Esophagus (tissue), 2 donors: Measurements from ENCODE around the gene CD163L1. TPM values are rescaled to one million over a fixed set of nuclear protein-coding genes. Genes with fewer than 3 reads are reported as not detected.
"Not testable (repeated sequence)": the region's sequence is repeated elsewhere in the genome, so short reads cannot be mapped to it uniquely, and the experiment has no call there.

ENCODE experiments used
- H3K27ac ChIP-seq, 2 donors: one replicate each; pipeline ENCODE4 v1.5.1; 2013; ENCODE audit warnings: low read depth in 2 of 2, mild to moderate bottlenecking in 2 of 2, inconsistent platforms in 1 of 2, low read length in 1 of 2, moderate library complexity in 1 of 2
- H3K27me3 ChIP-seq, 2 donors: one replicate each; pipeline ENCODE4 v1.6.1; 2013; ENCODE audit warnings: low read length in 2 of 2, control low read depth in 1 of 2, mild to moderate bottlenecking in 1 of 2; ENCODE audit not compliant: insufficient read depth in 2 of 2, control insufficient read depth in 1 of 2
- H3K36me3 ChIP-seq, 2 donors: one replicate each; pipeline ENCODE4 v1.6.1; 2013; ENCODE audit warnings: low read length in 1 of 2; ENCODE audit not compliant: control insufficient read depth in 2 of 2, insufficient read depth in 2 of 2
- H3K4me1 ChIP-seq, 2 donors: one replicate each; pipeline ENCODE4 v1.6.1; 2013; ENCODE audit warnings: low read length in 1 of 2; ENCODE audit not compliant: control insufficient read depth in 2 of 2, insufficient read depth in 2 of 2
- H3K4me3 ChIP-seq, 2 donors: one replicate each; pipeline ENCODE4 v1.5.1; 2013; ENCODE audit warnings: low read length in 2 of 2, mild to moderate bottlenecking in 2 of 2, low read depth in 1 of 2, moderate library complexity in 1 of 2
- H3K9me3 ChIP-seq, 2 donors: one replicate each; pipeline ENCODE4 v1.6.1; 2013; ENCODE audit warnings: mild to moderate bottlenecking in 2 of 2, low read depth in 1 of 2, low read length in 1 of 2, moderate library complexity in 1 of 2; ENCODE audit not compliant: control insufficient read depth in 2 of 2, insufficient read depth in 1 of 2
- WGBS, 2 donors: extraction: QIAGEN DNeasy Blood & Tissue Kit; methylation state at CpG; one replicate each; pipeline ENCODE4 v1.1.7; 2013; 5-methylcytosine and 5-hydroxymethylcytosine counted together
- polyA plus RNA-seq, 2 donors: library from polyadenylated mRNA; stranded (reverse); fragments of 200-250 nt; gene quantifications; one replicate each; pipeline ENCODE4 v1.2.3, GENCODE V29; 2013
- donor health status: healthy with polysubstance abuse.
- donor health status: Bipolar disorder and iron deficiency.

CD163L1 gene
- polyA plus RNA-seq, 2 donors, result 0.39 to 0.88 TPM

DNA sequence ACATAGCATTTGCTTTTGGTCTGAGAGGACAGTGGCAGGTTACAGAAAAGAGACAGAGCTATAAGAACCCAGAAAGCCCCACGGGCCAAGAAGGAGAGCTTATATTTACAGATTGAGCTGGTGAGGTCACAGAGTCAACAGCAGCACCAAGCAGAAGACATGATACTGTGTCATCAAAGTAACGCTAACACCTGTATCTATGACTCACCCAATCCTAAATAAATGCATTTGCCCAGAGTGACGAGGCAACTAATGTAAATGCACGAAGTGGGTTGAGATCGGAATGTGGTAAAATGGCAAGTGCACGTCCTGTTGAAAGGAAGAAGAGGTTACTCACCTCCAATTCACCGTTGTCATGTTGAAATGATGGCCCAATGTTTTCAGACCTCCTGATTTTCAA, 6.7 kb upstream of the CD163L1 start:
- Histone ChIP-seq H3K4me1 (no peaks in the 10 kb centered on the region), H3K27me3 (no peaks in the 10 kb centered on the region), H3K4me3 (no peak overlapping the region), H3K36me3 (no peaks in the 10 kb centered on the region), H3K27ac (no peak overlapping the region), H3K9me3 (peaks cover 0 to 5% of the 10 kb centered on the region in 2 donors)
- WGBS, 2 donors, result 64 to 69% methylated on average over 7 of the region's 7 CpGs

- Histone ChIP-seq H3K27ac (no peak overlapping the region), H3K4me1 (no peaks in the 10 kb centered on the region), H3K4me3 (no peak overlapping the region), H3K9me3 (peaks cover 0 to 1% of the 10 kb centered on the region in 2 donors), H3K36me3 (no peaks in the 10 kb centered on the region), H3K27me3 (no peaks in the 10 kb centered on the region)
- WGBS, 2 donors, result 82 to 87% methylated on average over 1 of the region's 1 CpG
Measured at GRCh38 chr12:7448099-7448498, 4.1 kb upstream of the CD163L1 start.

DNA sequence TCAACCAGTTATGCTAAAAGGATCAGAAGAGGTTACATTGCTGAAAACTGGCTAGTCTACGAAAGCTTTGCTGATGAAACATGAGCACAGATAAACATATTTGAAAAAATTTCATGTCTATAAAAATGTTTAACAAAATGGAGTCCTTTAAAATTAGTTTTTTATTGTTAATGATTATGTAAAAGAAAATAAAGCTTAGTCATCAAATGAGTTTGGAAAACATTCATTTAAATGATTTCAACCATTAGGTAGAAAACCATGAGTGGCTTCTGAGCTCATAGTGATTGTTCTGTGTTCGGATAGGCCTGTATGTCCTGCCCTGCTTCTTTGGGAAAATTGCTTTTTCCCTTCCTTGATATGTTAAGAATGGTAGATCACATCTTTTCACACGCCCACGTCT, 584 bp upstream of the CD163L1 start:
- Histone ChIP-seq H3K4me3 (no peak overlapping the region), H3K36me3 (no peaks in the 10 kb centered on the region), H3K9me3 (peaks cover 6% of the 10 kb centered on the region in 2 donors), H3K27ac (no peak overlapping the region), H3K4me1 (peaks cover 0 to 3% of the 10 kb centered on the region in 2 donors), H3K27me3 (peaks cover 4 to 5% of the 10 kb centered on the region in 2 donors)
- WGBS, 2 donors, result 79 to 81% methylated on average over 4 of the region's 4 CpGs

GRCh38 chr12:7441216-7441615, 2.7 kb downstream of the CD163L1 start:
- H3K27ac ChIP-seq, result no peak overlapping the region
- H3K4me1 ChIP-seq, result peaks cover 0 to 3% of the 10 kb centered on the region in 2 donors
- H3K27me3 ChIP-seq, result peaks cover 5 to 6% of the 10 kb centered on the region in 2 donors
- H3K9me3 ChIP-seq, result peaks cover 6% of the 10 kb centered on the region in 2 donors
- 82 to 90% methylated on average over 1 of the region's 1 CpG for WGBS, 2 donors
- no peak overlapping the region for H3K4me3 ChIP-seq
- no peaks in the 10 kb centered on the region for H3K36me3 ChIP-seq

DNA sequence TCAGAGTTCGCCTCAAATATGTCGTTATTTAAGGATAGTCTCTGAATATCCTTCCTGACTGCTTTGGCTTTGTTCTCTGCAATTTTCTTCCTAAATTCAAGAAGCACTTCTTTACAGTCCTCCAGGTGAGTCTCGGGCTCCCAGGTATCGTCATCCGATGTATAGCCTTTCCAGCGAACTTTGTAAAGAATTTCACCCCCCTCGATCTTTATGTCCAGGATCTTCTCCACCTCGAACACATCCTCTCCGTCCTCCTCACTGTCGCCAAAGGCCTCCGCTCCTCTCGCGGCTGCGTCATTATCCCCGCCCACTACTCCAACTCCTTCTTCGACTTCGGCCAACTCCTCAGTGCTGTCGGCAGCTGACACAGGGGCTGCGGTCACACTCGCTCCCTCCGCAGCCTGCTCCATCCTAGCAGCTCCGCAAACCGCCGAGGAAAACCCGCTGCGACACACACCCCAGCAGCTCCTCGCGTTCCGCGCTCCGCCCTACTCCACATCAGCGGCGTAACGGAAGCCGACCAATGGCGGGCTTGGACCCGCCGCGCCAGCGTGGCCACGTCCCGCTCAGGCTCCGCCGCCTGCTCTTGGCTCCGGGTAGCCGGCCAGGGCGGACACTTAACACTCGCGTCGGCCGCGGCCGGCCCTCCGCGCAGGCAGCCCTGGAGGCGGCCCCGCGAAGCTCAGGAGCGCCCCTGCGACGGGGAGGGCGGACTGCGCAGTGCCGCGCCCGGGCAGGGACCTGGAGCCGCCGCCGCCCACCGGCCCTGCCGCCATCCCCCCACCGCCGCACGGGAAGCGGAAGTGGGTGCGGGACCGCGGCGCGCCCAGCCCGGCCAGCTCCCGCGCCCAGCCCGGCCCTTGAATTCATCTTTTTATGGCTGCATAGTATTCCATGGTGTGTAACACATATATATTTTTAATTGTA, 4.1 kb downstream of the CD163L1 start:
- Histone ChIP-seq H3K27ac (no peak overlapping the region), H3K27me3 (peaks cover 5 to 6% of the 10 kb centered on the region in 2 donors), H3K36me3 (no peaks in the 10 kb centered on the region), H3K9me3 (peaks cover 6% of the 10 kb centered on the region in 2 donors), H3K4me3 (peak overlapping the region; percentile 39 to 46), H3K4me1 (peaks cover 0 to 3% of the 10 kb centered on the region in 2 donors)
- WGBS, 2 donors, result 19 to 23% methylated on average over 84 of the region's 84 CpGs

GRCh38 chr12:7438291-7438995, 5.5 kb downstream of the CD163L1 start:
- H3K36me3 ChIP-seq, H3K27ac ChIP-seq: not testable (repeated sequence)
- WGBS, 2 donors, result 90 to 92% methylated on average over 8 of the region's 8 CpGs

DNA sequence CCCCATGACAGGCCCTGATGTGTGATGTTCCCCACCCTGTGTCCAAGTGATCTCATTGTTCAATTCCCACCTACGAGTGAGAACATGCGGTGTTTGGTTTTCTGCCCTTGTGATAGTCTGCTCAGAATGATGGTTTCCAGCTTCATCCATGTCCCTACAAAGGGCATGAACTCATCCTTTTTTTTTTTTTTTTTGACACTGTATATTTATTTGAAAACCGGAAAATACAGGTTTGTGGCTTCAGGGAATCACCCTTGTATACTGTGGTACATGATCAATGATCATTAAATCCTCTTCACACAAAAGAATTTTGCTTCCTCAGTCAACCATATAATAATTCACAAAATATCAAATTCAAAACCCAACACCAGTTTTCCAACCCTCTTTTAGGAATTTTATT, 6.5 kb downstream of the CD163L1 start:
- not testable (repeated sequence) for H3K4me3 ChIP-seq, H3K9me3 ChIP-seq, H3K27ac ChIP-seq, H3K36me3 ChIP-seq, H3K4me1 ChIP-seq, H3K27me3 ChIP-seq
- 68 to 77% methylated on average over 3 of the region's 3 CpGs for WGBS, 2 donors

More at GRCh38 chr12:7438291-7438995, 5.5 kb downstream of the CD163L1 start:
- not testable (repeated sequence) for H3K27me3 ChIP-seq, H3K4me3 ChIP-seq, H3K4me1 ChIP-seq, H3K9me3 ChIP-seq

DNA sequence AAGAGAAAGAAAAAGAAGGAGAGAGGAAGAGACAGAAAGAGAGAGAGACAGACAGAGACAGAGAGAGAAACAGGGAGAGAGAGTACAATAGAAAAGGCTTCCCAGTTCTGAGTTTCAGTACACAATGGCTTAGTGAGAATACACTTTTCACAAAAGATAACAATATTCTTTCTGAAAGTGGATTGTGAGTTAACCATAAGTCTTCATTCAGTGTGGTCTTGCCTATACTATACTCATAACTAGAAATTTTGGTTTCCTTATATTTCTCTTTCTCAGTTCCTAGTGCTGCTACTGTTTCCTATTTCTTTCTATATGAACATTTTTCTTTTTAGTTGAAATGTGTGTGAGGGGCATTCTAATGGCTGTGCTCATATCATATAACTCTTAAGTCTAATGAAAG, 9.3 kb downstream of the CD163L1 start:
- Histone ChIP-seq H3K27ac (no peak overlapping the region), H3K27me3 (peaks cover 0 to 3% of the 10 kb centered on the region in 2 donors), H3K4me1 (no peaks in the 10 kb centered on the region), H3K4me3 (no peak overlapping the region), H3K9me3 (peaks cover 0 to under 1% of the 10 kb centered on the region in 2 donors), H3K36me3 (no peaks in the 10 kb centered on the region)

DNA sequence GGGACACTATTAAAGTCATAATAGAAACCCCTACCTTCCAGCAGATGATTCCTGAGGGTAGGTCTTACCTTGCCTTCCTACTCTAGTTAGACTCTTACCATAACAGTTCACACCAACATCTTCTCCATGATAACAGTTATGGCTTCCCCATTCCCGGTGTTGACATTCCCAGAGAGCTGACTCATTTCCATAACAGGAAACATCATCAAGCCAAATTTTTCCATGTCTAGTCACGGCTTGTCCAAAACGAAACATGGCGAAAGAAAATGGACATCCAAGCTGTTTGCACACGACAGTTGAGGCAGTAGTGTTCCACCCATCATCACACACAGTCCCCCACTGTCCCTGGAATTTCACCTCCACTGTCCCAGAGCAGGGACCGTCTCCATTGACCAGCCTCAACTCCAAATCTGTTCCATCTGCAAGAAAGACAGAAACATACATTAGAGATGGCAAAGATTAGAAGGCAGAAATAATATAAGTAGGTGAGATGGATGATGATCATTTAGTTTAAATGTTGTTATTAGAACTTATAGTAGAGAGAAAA, 10.6 kb downstream of the CD163L1 start:
- Histone ChIP-seq H3K9me3 (no peaks in the 10 kb centered on the region), H3K27ac (no peak overlapping the region), H3K4me1 (no peaks in the 10 kb centered on the region), H3K36me3 (no peaks in the 10 kb centered on the region), H3K4me3 (no peak overlapping the region), H3K27me3 (no peaks in the 10 kb centered on the region)
- 57 to 74% methylated on average over 6 of the region's 6 CpGs for WGBS, 2 donors
